Mesothelial cell of epicardium (in vitro differentiated cells): Measurements from ENCODE around the gene SMOC2. TPM values are rescaled to one million over a fixed set of nuclear protein-coding genes. Genes with fewer than 3 reads are reported as not detected.

Source experiments
- DNase-seq, 2 experiments: peaks; one replicate each; pipeline ENCODE4 v3.0.0; 2021; ENCODE audit warnings: low spot score in 2 of 2; ENCODE audit not compliant: unreplicated experiment in 2 of 2
- H3K27ac Mint-ChIP-seq: 2 replicates; pipeline ENCODE4 v1.8.0; 2021; ENCODE audit warnings: mixed read lengths
- H3K27me3 Mint-ChIP-seq: 2 replicates; pipeline ENCODE4 v1.8.0; 2021; ENCODE audit warnings: low read depth, mixed read lengths
- H3K36me3 Mint-ChIP-seq: 2 replicates; pipeline ENCODE4 v1.8.0; 2021; ENCODE audit warnings: mixed read lengths
- H3K4me1 Mint-ChIP-seq: 2 replicates; pipeline ENCODE4 v1.8.0; 2021; ENCODE audit warnings: mixed read lengths
- H3K4me3 Mint-ChIP-seq: 2 replicates; pipeline ENCODE4 v1.8.0; 2021; ENCODE audit warnings: mild to moderate bottlenecking, moderate library complexity, mixed read lengths
- H3K9me3 Mint-ChIP-seq: 2 replicates; pipeline ENCODE4 v1.8.0; 2021; ENCODE audit warnings: mixed read lengths
- CTCF ChIP-seq: fragments of 200-600 bp; sonication (generic); IDR thresholded peaks from one replicate; pipeline ENCODE4 v1.5.0; 2021; ENCODE audit warnings: antibody characterized with exemption; ENCODE audit not compliant: unreplicated experiment
- total RNA-seq: library from RNA; stranded (reverse); gene quantifications from 3 replicates; pipeline ENCODE4 v1.2.1, GENCODE V29; 2021

SMOC2 gene
- total RNA-seq, 1 donor from 2014 or later: 4.4 TPM

GRCh38 chr6:168501561-168501960 lies 60.6 kb downstream of the SMOC2 start:
- peaks cover 5% of the 10 kb centered on the region for H3K27me3 Mint-ChIP-seq
- no peak overlapping the region for H3K27ac Mint-ChIP-seq
- DNase-seq: no peak
- H3K9me3 Mint-ChIP-seq: no peaks in the 10 kb centered on the region
- no peaks in the 10 kb centered on the region for H3K36me3 Mint-ChIP-seq
- no peak for TF ChIP-seq CTCF
- H3K4me1 Mint-ChIP-seq: peaks cover 13% of the 10 kb centered on the region
- H3K4me3 Mint-ChIP-seq: no peak overlapping the region

GRCh38 chr6:168504366-168504765 lies 63.4 kb downstream of the SMOC2 start:
- TF ChIP-seq CTCF: no peak
- H3K4me1 Mint-ChIP-seq: no peaks in the 10 kb centered on the region
- no peaks in the 10 kb centered on the region for H3K9me3 Mint-ChIP-seq
- no peak overlapping the region for H3K27ac Mint-ChIP-seq
- H3K36me3 Mint-ChIP-seq: no peaks in the 10 kb centered on the region
- H3K27me3 Mint-ChIP-seq: peaks cover 5% of the 10 kb centered on the region
- no peak overlapping the region for H3K4me3 Mint-ChIP-seq
- no peak for DNase-seq

GRCh38 chr6:168506460-168506859 lies 65.5 kb downstream of the SMOC2 start:
- no peak overlapping the region for H3K4me3 Mint-ChIP-seq
- no peak overlapping the region for H3K27ac Mint-ChIP-seq
- H3K4me1 Mint-ChIP-seq: peaks cover 5% of the 10 kb centered on the region
- no peaks in the 10 kb centered on the region for H3K36me3 Mint-ChIP-seq
- H3K9me3 Mint-ChIP-seq: no peaks in the 10 kb centered on the region
- peaks cover 2% of the 10 kb centered on the region for H3K27me3 Mint-ChIP-seq
- no peak for DNase-seq
- no peak for TF ChIP-seq CTCF

- no peaks in the 10 kb centered on the region for H3K9me3 Mint-ChIP-seq
- no peak for TF ChIP-seq CTCF
- no peak overlapping the region for H3K27ac Mint-ChIP-seq
- no peak for DNase-seq
- no peak overlapping the region for H3K4me3 Mint-ChIP-seq
- H3K27me3 Mint-ChIP-seq: no peaks in the 10 kb centered on the region
- H3K36me3 Mint-ChIP-seq: no peaks in the 10 kb centered on the region
- peaks cover 5% of the 10 kb centered on the region for H3K4me1 Mint-ChIP-seq
Measured at GRCh38 chr6:168507297-168507696, 66.3 kb downstream of the SMOC2 start.

- DNase-seq: no peak
- no peak for TF ChIP-seq CTCF
- Mint-ChIP-seq H3K27me3 (no peaks in the 10 kb centered on the region), H3K27ac (no peak overlapping the region), H3K9me3 (no peaks in the 10 kb centered on the region), H3K4me3 (no peak overlapping the region), H3K4me1 (peaks cover 5% of the 10 kb centered on the region), H3K36me3 (no peaks in the 10 kb centered on the region)
Measured at GRCh38 chr6:168507730-168508129, 66.7 kb downstream of the SMOC2 start.

GRCh38 chr6:168508903-168509302 lies 67.9 kb downstream of the SMOC2 start:
- Mint-ChIP-seq H3K9me3 (no peaks in the 10 kb centered on the region), H3K4me1 (peaks cover 5% of the 10 kb centered on the region), H3K4me3 (no peak overlapping the region), H3K36me3 (no peaks in the 10 kb centered on the region), H3K27me3 (no peaks in the 10 kb centered on the region), H3K27ac (no peak overlapping the region)
- DNase-seq: no peak
- no peak for TF ChIP-seq CTCF
